ENCODE results near the gene PPM1K. TPM values are rescaled to one million over a fixed set of nuclear protein-coding genes. Genes with fewer than 3 reads are reported as not detected.

PPM1K gene
- total and polyA plus RNA-seq, 9 of the 15 experiments (the other 6 are each of a cell fraction or from before 2014, with no cell fraction given): 8.2 to 18.0 (median 10.5) TPM

- TF ChIP-seq ZNF644 (tag; IDR thresholded peaks at IDR 0.05; ENCODE audit: low read depth) (no peak), POLR2AphosphoS2 (IDR thresholded peaks at IDR 0.05; ENCODE audit: low read length) (no peak), ZNF217 (CRISPR knock-in tag; IDR thresholded peaks at IDR 0.05) (no peak), ZNF77 (CRISPR knock-in tag; IDR thresholded peaks at IDR 0.05) (no peak), FOSL1 (tag; conservative IDR thresholded peaks at IDR 0.05) (no peak), CAMTA2 (CRISPR knock-in tag; conservative IDR thresholded peaks at IDR 0.05) (no peak), HNRNPH1 (optimal IDR thresholded peaks at IDR 0.05; ENCODE audit: low read depth, low read length) (no peak), THAP12 (CRISPR knock-in tag; IDR thresholded peaks at IDR 0.05) (no peak), UBTF (IDR thresholded peaks at IDR 0.05; ENCODE audit: borderline replicate concordance in 1 of 2, low read depth in 2 of 2, low read length in 2 of 2) (peak in 1 of 2 experiments; percentile 52; a peak in 2 of 4 replicates), NR2C2 (CRISPR knock-in tag; IDR thresholded peaks at IDR 0.05) (no peak), NR2C2 (tag; IDR thresholded peaks at IDR 0.05) (no peak; the same call in 1 of the 2 replicates), MBD2 (IDR thresholded peaks at IDR 0.05; ENCODE audit: borderline replicate concordance, low read depth) (peak; percentile 88), CREB3 (tag; conservative IDR thresholded peaks at IDR 0.05; ENCODE audit: low read depth) (no peak), JUNB (CRISPR knock-in tag; conservative IDR thresholded peaks at IDR 0.05) (no peak), TSHZ1 (CRISPR knock-in tag; IDR thresholded peaks at IDR 0.05) (no peak), ZNF24 (IDR thresholded peaks at IDR 0.05) (no peak), CXXC5 (CRISPR knock-in tag; IDR thresholded peaks at IDR 0.05) (peak; percentile 91), RUNX1 (IDR thresholded peaks at IDR 0.05; ENCODE audit: low read depth) (no peak), RHOXF2B (CRISPR knock-in tag; conservative IDR thresholded peaks at IDR 0.05) (no peak)
Measured at GRCh38 chr4:88284439-88285234, at the start of gene PPM1K (continued).
